Neural cell (in vitro differentiated cells): ENCODE measurements around the gene EBPL. TPM values are rescaled to one million over a fixed set of nuclear protein-coding genes. Genes with fewer than 3 reads are reported as not detected.

Experiments used
- H2AFZ ChIP-seq: fragments of 200-600, 300-800 bp; sonication (generic), shearing (Covaris generic); 2 replicates; pipeline ENCODE4 v1.6.0; 2014; ENCODE audit warnings: low read depth, mild to moderate bottlenecking, antibody characterized with exemption, low read length, moderate library complexity
- H3F3A ChIP-seq: fragments of 200-600 bp; shearing (Covaris generic); 2 replicates; pipeline ENCODE4 v1.6.1; 2016; ENCODE audit warnings: mild to moderate bottlenecking, moderate library complexity, mixed read lengths, antibody characterized with exemption, low read length; ENCODE audit not compliant: insufficient read depth, poor library complexity, severe bottlenecking
- H3K27ac ChIP-seq: fragments of 200-600, 300-800 bp; sonication (generic), shearing (Covaris generic); 2 replicates; pipeline ENCODE4 v1.5.1; 2014; ENCODE audit warnings: mild to moderate bottlenecking, low read length, moderate library complexity
- H3K27me3 ChIP-seq: fragments of 300-800, 200-600 bp; sonication (generic), shearing (Covaris generic); 2 replicates; pipeline ENCODE4 v1.6.0; 2014; ENCODE audit warnings: mild to moderate bottlenecking, low read depth, low read length, moderate library complexity; ENCODE audit not compliant: insufficient read depth
- H3K36me3 ChIP-seq: fragments of 300-800, 200-600 bp; sonication (generic), shearing (Covaris generic); 2 replicates; pipeline ENCODE4 v1.5.1; 2014; ENCODE audit warnings: mild to moderate bottlenecking, antibody characterized with exemption, low read length, moderate library complexity; ENCODE audit not compliant: insufficient read depth
- H3K4me2 ChIP-seq: fragments of 300-800, 200-600 bp; sonication (generic), shearing (Covaris generic); 2 replicates; pipeline ENCODE4 v1.6.0; 2014; ENCODE audit warnings: mild to moderate bottlenecking, low read length
- H3K4me3 ChIP-seq: fragments of 300-800, 200-600 bp; sonication (generic), shearing (Covaris generic); 2 replicates; pipeline ENCODE4 v1.5.1; 2014; ENCODE audit warnings: mild to moderate bottlenecking, low read length, moderate library complexity
- H3K79me2 ChIP-seq: fragments of 200-600 bp; shearing (Covaris generic); replicated peaks from 2 replicates; pipeline ENCODE4 v1.6.0; 2014; ENCODE audit warnings: mild to moderate bottlenecking, low read length, moderate library complexity; ENCODE audit not compliant: insufficient read depth
- H3K9ac ChIP-seq: fragments of 300-800, 200-600 bp; sonication (generic), shearing (Covaris generic); 2 replicates; pipeline ENCODE4 v1.6.1; 2016; ENCODE audit warnings: mild to moderate bottlenecking, low read length, mixed read lengths
- H3K9me2 ChIP-seq: fragments of 200-600 bp; shearing (Covaris generic); 2 replicates; pipeline ENCODE4 v1.6.1; 2016; ENCODE audit warnings: mild to moderate bottlenecking, low read length, mixed read lengths; ENCODE audit not compliant: insufficient read depth
- H3K9me3 ChIP-seq: fragments of 200-600, 300-800 bp; sonication (generic), shearing (Covaris generic); 2 replicates; pipeline ENCODE4 v1.6.1; 2016; ENCODE audit warnings: mild to moderate bottlenecking, mixed run types, low read length, moderate library complexity, mixed read lengths
- H4K20me1 ChIP-seq: fragments of 200-600 bp; shearing (Covaris generic); 2 replicates; pipeline ENCODE4 v1.6.1; 2016; ENCODE audit warnings: mild to moderate bottlenecking, mixed run types; ENCODE audit not compliant: insufficient read depth
- CTCF ChIP-seq: fragments of 450-650 bp; IDR thresholded peaks from 2 replicates; pipeline ENCODE4 v1.5.1; 2014; ENCODE audit warnings: antibody characterized with exemption, mild to moderate bottlenecking, moderate library complexity; ENCODE audit not compliant: poor library complexity, severe bottlenecking
- EP300 ChIP-seq: fragments of 450-650 bp; conservative IDR thresholded peaks from 2 replicates; pipeline ENCODE4 v1.6.1; 2014; ENCODE audit warnings: antibody characterized with exemption, mild to moderate bottlenecking, moderate library complexity; ENCODE audit not compliant: poor library complexity, severe bottlenecking
- EZH2 ChIP-seq: fragments of 200-600, 300-800 bp; shearing (Covaris generic), sonication (generic); IDR thresholded peaks from 2 replicates; pipeline ENCODE4 v1.6.1; 2014; ENCODE audit warnings: antibody characterized with exemption, low read length, borderline replicate concordance, mild to moderate bottlenecking; ENCODE audit not compliant: insufficient read depth, poor library complexity, severe bottlenecking
- MXI1 ChIP-seq: fragments of 450-650 bp; conservative IDR thresholded peaks from 2 replicates; pipeline ENCODE4 v1.6.1; 2014; ENCODE audit warnings: antibody characterized with exemption, mild to moderate bottlenecking; ENCODE audit not compliant: poor library complexity, severe bottlenecking
- POLR2AphosphoS5 ChIP-seq: IDR thresholded peaks from 2 replicates; pipeline ENCODE4 v1.6.1; 2012
- RAD21 ChIP-seq: fragments of 450-650 bp; conservative IDR thresholded peaks from 2 replicates; pipeline ENCODE4 v1.6.1; 2014; ENCODE audit warnings: antibody characterized with exemption, mild to moderate bottlenecking, moderate library complexity
- REST ChIP-seq: IDR thresholded peaks from 2 replicates; pipeline ENCODE4 v1.6.1; 2012; ENCODE audit warnings: borderline replicate concordance
- SMC3 ChIP-seq: fragments of 450-650 bp; conservative IDR thresholded peaks from 2 replicates; pipeline ENCODE4 v1.6.1; 2014; ENCODE audit warnings: antibody characterized with exemption, mild to moderate bottlenecking, moderate library complexity; ENCODE audit not compliant: poor library complexity
- TAF1 ChIP-seq: IDR thresholded peaks from 2 replicates; pipeline ENCODE4 v1.6.1; 2012; ENCODE audit warnings: low read depth
- polyA plus RNA-seq: library from polyadenylated mRNA; depleted of rRNA; stranded (reverse); fragments of >200 nt; gene quantifications from 2 replicates; pipeline ENCODE4 v1.2.3, GENCODE V29; 2014

Gene EBPL
- polyA plus RNA-seq, 1 donor from 2014 or later: 41.2 TPM

- Histone ChIP-seq H3F3A (no peaks in the 10 kb centered on the region), H4K20me1 (no peaks in the 10 kb centered on the region), H3K9me3 (no peaks in the 10 kb centered on the region), H3K27me3 (no peaks in the 10 kb centered on the region), H3K9ac (no peak overlapping the region), H3K36me3 (no peaks in the 10 kb centered on the region), H3K27ac (no peak overlapping the region), H3K4me3 (no peak overlapping the region), H3K9me2 (no peaks in the 10 kb centered on the region), H3K79me2 (no peaks in the 10 kb centered on the region), H3K4me2 (no peak overlapping the region), H2AFZ (no peak overlapping the region)
- TF ChIP-seq RAD21 (no peak), SMC3 (no peak), EP300 (no peak), POLR2AphosphoS5 (no peak), MXI1 (no peak), CTCF (no peak), TAF1 (no peak), EZH2 (no peak), REST (no peak)
Measured at GRCh38 chr13:49697468-49697867, 6.2 kb upstream of the EBPL start.

GRCh38 chr13:49694446-49694845 is 3.2 kb upstream of the EBPL start:
- Histone ChIP-seq H3K9me2 (no peaks in the 10 kb centered on the region), H3K9ac (no peak overlapping the region), H3K4me2 (no peak overlapping the region), H3K4me3 (no peak overlapping the region), H3K79me2 (peaks cover 4% of the 10 kb centered on the region), H3K9me3 (no peaks in the 10 kb centered on the region), H3K27me3 (no peaks in the 10 kb centered on the region), H3K27ac (no peak overlapping the region), H3K36me3 (no peaks in the 10 kb centered on the region), H4K20me1 (no peaks in the 10 kb centered on the region), H2AFZ (no peak overlapping the region), H3F3A (no peaks in the 10 kb centered on the region)
- no peak for TF ChIP-seq EZH2
- TF ChIP-seq REST: no peak
- TF ChIP-seq SMC3: no peak
- TF ChIP-seq MXI1: no peak
- TF ChIP-seq TAF1: no peak
- no peak for TF ChIP-seq EP300
- no peak for TF ChIP-seq RAD21
- no peak for TF ChIP-seq POLR2AphosphoS5
- no peak for TF ChIP-seq CTCF
